MM.1S (cell line): ENCODE results near the gene ARL2BP.

ENCODE experiments used
- DNase-seq: peaks from one replicate; pipeline ENCODE4 v3.0.0-alpha.2; 2015
- H2AFZ ChIP-seq: fragments of 300-600 bp; sonication (generic); 2 replicates; pipeline ENCODE4 v1.6.0; 2016; ENCODE audit warnings: antibody characterized with exemption, low read length
- H3F3A ChIP-seq: fragments of 300-600 bp; sonication (generic); 2 replicates; pipeline ENCODE4 v1.6.1; 2016; ENCODE audit warnings: mild to moderate bottlenecking, antibody characterized with exemption, low read length, moderate library complexity, mixed read lengths; ENCODE audit not compliant: insufficient read depth
- H3K27ac ChIP-seq: fragments of 300-600 bp; sonication (generic); 2 replicates; pipeline ENCODE4 v1.5.1; 2016; ENCODE audit warnings: mild to moderate bottlenecking, low read length
- H3K27me3 ChIP-seq: fragments of 300-600 bp; sonication (generic); replicated peaks from 2 replicates; pipeline ENCODE4 v1.6.0; 2016; ENCODE audit warnings: low read length; ENCODE audit not compliant: insufficient read depth
- H3K36me3 ChIP-seq: fragments of 300-600 bp; sonication (generic); replicated peaks from 2 replicates; pipeline ENCODE4 v1.6.1; 2016; ENCODE audit warnings: mild to moderate bottlenecking, low read length, mixed read lengths; ENCODE audit not compliant: insufficient read depth
- H3K4me1 ChIP-seq: fragments of 300-600 bp; sonication (generic); 2 replicates; pipeline ENCODE4 v1.6.1; 2016; ENCODE audit warnings: low read length, mixed read lengths
- H3K4me2 ChIP-seq: fragments of 300-600 bp; sonication (generic); 2 replicates; pipeline ENCODE4 v1.6.0; 2016; ENCODE audit warnings: low read depth, low read length
- H3K4me3 ChIP-seq: fragments of 300-600 bp; sonication (generic); 2 replicates; pipeline ENCODE4 v1.5.1; 2016; ENCODE audit warnings: low read length, mixed read lengths
- H3K79me2 ChIP-seq: fragments of 300-600 bp; sonication (generic); 2 replicates; pipeline ENCODE4 v1.6.1; 2016; ENCODE audit warnings: mixed run types, low read length, mixed read lengths
- H3K9ac ChIP-seq: fragments of 300-600 bp; sonication (generic); 2 replicates; pipeline ENCODE4 v1.6.1; 2016; ENCODE audit warnings: low read length, mixed read lengths
- H3K9me2 ChIP-seq: fragments of 300-600 bp; sonication (generic); replicated peaks from 2 replicates; pipeline ENCODE4 v1.6.1; 2016; ENCODE audit warnings: mild to moderate bottlenecking, low read length, mixed read lengths; ENCODE audit not compliant: insufficient read depth
- H3K9me3 ChIP-seq: fragments of 300-600 bp; sonication (generic); replicated peaks from 2 replicates; pipeline ENCODE4 v1.6.1; 2016; ENCODE audit warnings: mild to moderate bottlenecking, low read length, mixed read lengths; ENCODE audit not compliant: insufficient read depth
- H4K20me1 ChIP-seq: fragments of 300-600 bp; sonication (generic); 2 replicates; pipeline ENCODE4 v1.6.1; 2016; ENCODE audit warnings: mild to moderate bottlenecking, low read length, moderate library complexity, mixed read lengths; ENCODE audit not compliant: insufficient read depth
- EZH2 ChIP-seq: fragments of 300-600 bp; sonication (generic); optimal IDR thresholded peaks from 2 replicates; pipeline ENCODE3; 2017; ENCODE audit warnings: low read depth, mild to moderate bottlenecking, antibody characterized with exemption, low read length, mixed read lengths
- EZH2phosphoT487 ChIP-seq: fragments of 300-600 bp; sonication (generic); IDR thresholded peaks from 2 replicates; pipeline ENCODE4 v1.6.1; 2018; ENCODE audit warnings: antibody characterized with exemption, low read length
- TF ChIP-seq, protein P1 (sequence below): fragments of 300-600 bp; sonication (generic); IDR thresholded peaks from 2 replicates; pipeline ENCODE4 v1.5.1; 2016; ENCODE audit warnings: antibody characterized with exemption, low read length, mixed read lengths

The ARL2BP gene

GRCh38 chr16:57261806-57262205 is 16.7 kb downstream of the ARL2BP start:
- H3K4me2 ChIP-seq: no peak overlapping the region
- H3K27me3 ChIP-seq: no peaks in the 10 kb centered on the region
- H3F3A ChIP-seq: no peaks in the 10 kb centered on the region
- no peaks in the 10 kb centered on the region for H4K20me1 ChIP-seq
- no peak for DNase-seq
- no peak overlapping the region for H3K9ac ChIP-seq
- H3K36me3 ChIP-seq: no peaks in the 10 kb centered on the region
- no peak overlapping the region for H3K4me3 ChIP-seq
- H3K79me2 ChIP-seq: no peaks in the 10 kb centered on the region
- H2AFZ ChIP-seq: no peak overlapping the region
- TF ChIP-seq, protein P1, sequence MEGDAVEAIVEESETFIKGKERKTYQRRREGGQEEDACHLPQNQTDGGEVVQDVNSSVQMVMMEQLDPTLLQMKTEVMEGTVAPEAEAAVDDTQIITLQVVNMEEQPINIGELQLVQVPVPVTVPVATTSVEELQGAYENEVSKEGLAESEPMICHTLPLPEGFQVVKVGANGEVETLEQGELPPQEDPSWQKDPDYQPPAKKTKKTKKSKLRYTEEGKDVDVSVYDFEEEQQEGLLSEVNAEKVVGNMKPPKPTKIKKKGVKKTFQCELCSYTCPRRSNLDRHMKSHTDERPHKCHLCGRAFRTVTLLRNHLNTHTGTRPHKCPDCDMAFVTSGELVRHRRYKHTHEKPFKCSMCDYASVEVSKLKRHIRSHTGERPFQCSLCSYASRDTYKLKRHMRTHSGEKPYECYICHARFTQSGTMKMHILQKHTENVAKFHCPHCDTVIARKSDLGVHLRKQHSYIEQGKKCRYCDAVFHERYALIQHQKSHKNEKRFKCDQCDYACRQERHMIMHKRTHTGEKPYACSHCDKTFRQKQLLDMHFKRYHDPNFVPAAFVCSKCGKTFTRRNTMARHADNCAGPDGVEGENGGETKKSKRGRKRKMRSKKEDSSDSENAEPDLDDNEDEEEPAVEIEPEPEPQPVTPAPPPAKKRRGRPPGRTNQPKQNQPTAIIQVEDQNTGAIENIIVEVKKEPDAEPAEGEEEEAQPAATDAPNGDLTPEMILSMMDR: no peak
- TF ChIP-seq EZH2 (no peak), EZH2phosphoT487 (no peak)
- H3K4me1 ChIP-seq: no peaks in the 10 kb centered on the region
- H3K9me2 ChIP-seq: no peaks in the 10 kb centered on the region
- H3K9me3 ChIP-seq: no peaks in the 10 kb centered on the region
- H3K27ac ChIP-seq: no peak overlapping the region

GRCh38 chr16:57262841-57263540 is 17.9 kb downstream of the ARL2BP start:
- no peak for DNase-seq
- Histone ChIP-seq H2AFZ (peak overlapping the region; percentile 16; the same call in 1 of the 2 replicates), H3K27ac (no peak overlapping the region), H3K36me3 (no peaks in the 10 kb centered on the region), H3K9ac (no peak overlapping the region), H3F3A (no peaks in the 10 kb centered on the region), H3K4me2 (no peak overlapping the region), H3K4me3 (no peak overlapping the region), H3K4me1 (no peaks in the 10 kb centered on the region), H3K27me3 (no peaks in the 10 kb centered on the region), H4K20me1 (no peaks in the 10 kb centered on the region), H3K79me2 (no peaks in the 10 kb centered on the region), H3K9me3 (no peaks in the 10 kb centered on the region), H3K9me2 (no peaks in the 10 kb centered on the region)
- TF ChIP-seq, protein P1: no peak
- no peak for TF ChIP-seq EZH2
- TF ChIP-seq EZH2phosphoT487: no peak

DNA sequence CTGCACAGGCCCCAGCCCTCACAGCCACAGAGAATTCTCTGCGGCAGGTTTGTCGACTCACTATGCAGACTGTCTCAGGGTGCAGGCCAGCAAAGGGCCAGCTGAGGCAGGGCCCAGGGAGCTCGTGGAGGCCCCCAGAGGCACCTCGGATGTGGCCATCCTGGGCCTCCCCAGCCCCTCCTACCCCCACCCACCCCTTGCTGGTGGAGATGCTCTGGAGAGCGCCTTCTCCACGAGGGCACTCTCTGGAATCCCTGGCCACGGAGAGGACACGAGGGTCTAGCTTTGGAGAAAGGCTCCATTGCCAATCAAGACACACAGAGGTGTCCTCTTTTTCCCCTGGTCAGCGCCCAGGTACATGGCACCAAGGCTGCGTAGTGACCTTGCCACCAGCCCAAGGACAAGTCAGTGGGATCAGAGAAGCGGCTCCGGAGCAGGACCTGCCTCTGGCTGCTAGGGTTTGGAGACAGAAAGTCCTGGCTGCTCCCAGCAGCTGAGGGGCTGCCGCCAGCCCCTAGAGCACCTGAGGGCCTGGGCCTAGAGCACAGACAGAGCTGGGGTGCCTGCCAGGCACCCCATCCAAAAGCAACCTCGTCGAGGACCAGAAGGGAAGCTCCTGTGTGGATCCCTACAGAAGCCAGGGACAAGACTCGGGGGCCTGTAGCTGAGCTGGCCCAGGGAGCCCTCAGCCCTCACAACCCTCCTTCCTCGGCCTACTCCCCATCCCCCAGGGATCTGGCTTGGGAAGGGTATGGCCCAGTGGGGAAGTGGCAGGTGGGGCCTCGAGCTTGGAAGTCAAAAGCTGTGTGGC is 18.7 kb downstream of the ARL2BP start:
- H3K9me3 ChIP-seq: no peaks in the 10 kb centered on the region
- TF ChIP-seq EZH2phosphoT487: no peak
- TF ChIP-seq, protein P1: no peak
- TF ChIP-seq EZH2: no peak
- H3F3A ChIP-seq: no peaks in the 10 kb centered on the region
- no peaks in the 10 kb centered on the region for H3K36me3 ChIP-seq
- no peak overlapping the region for H2AFZ ChIP-seq
- H3K9ac ChIP-seq: no peak overlapping the region
- no peak overlapping the region for H3K27ac ChIP-seq
- no peaks in the 10 kb centered on the region for H3K27me3 ChIP-seq
- no peaks in the 10 kb centered on the region for H3K4me1 ChIP-seq
- H3K4me2 ChIP-seq: no peak overlapping the region
- no peaks in the 10 kb centered on the region for H3K79me2 ChIP-seq
- no peak for DNase-seq
- H3K4me3 ChIP-seq: no peak overlapping the region
- no peaks in the 10 kb centered on the region for H3K9me2 ChIP-seq
- no peaks in the 10 kb centered on the region for H4K20me1 ChIP-seq
